GM12891 (cell line): ENCODE measurements around the gene SLC25A40.
"Not testable (repeated sequence)": the region's sequence is repeated elsewhere in the genome, so short reads cannot be mapped to it uniquely, and the experiment has no call there.

Source experiments
- POLR2A ChIP-seq: IDR thresholded peaks from 2 replicates; pipeline ENCODE4 v1.6.1; 2011; ENCODE audit warnings: low read depth, low read length, control low read depth
- POLR2AphosphoS5 ChIP-seq: IDR thresholded peaks from 2 replicates; pipeline ENCODE4 v1.6.1; 2011; ENCODE audit warnings: low read depth, low read length, control low read depth

DNA sequence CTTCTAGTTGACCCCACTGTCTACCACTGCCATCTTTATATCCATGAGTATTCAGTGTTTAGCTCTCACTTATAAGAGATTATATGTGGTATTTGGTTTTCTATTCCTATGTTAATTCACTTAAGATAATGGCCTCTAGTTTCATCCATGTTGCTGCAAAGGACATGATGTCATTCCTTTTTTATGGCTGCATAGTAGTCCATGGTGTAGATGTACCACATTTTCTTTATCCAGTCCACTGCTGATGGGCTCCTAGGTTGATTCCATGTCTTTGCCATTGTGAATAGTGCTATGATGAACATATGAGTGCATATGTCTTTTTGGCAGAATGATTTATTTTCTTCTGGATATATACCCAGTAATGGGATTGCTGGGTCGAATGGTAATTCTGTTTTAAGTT is 47.8 kb downstream of the SLC25A40 start:
- not testable (repeated sequence) for TF ChIP-seq POLR2A, POLR2AphosphoS5
